Prostate gland (tissue), 2 donors: Measurements from ENCODE around the gene SYT2. TPM values are rescaled to one million over a fixed set of nuclear protein-coding genes. Genes with fewer than 3 reads are reported as not detected.

ENCODE experiments used
- DNase-seq: peaks from one replicate; pipeline ENCODE4 v3.0.0-alpha.2; 2019; ENCODE audit warnings: low spot score
- H3K27ac ChIP-seq, 2 donors: fragments of 200-600 bp; sonication (generic); 2 replicates each; pipeline ENCODE4 v1.5.1; 2017 to 2019
- H3K27me3 ChIP-seq: fragments of 200-600 bp; sonication (generic); replicated peaks from 2 replicates; pipeline ENCODE4 v1.5.1; 2019; ENCODE audit not compliant: insufficient read depth
- H3K36me3 ChIP-seq, 2 donors: fragments of 200-600 bp; sonication (generic); 1 replicate in 1 of 2; 2 replicates in 1 of 2; pipeline versions ENCODE4 v1.5.1 to v1.8.1; 2017 to 2019
- H3K4me1 ChIP-seq: fragments of 200-600 bp; sonication (generic); replicated peaks from 2 replicates; pipeline ENCODE4 v1.5.1; 2019
- H3K4me3 ChIP-seq, 2 donors: fragments of 200-600 bp; sonication (generic); 2 replicates each; pipeline ENCODE4 v1.5.1; 2017 to 2019
- H3K9me3 ChIP-seq: fragments of 200-600 bp; sonication (generic); 2 replicates; pipeline ENCODE4 v1.5.1; 2017
- POLR2A ChIP-seq: fragments of 450-650 bp; IDR thresholded peaks from one replicate; pipeline ENCODE4 v1.6.1; 2016; ENCODE audit warnings: antibody characterized with exemption, mild to moderate bottlenecking
- POLR2AphosphoS5 ChIP-seq: sonication (generic); formaldehyde crosslinking; IDR thresholded peaks from one replicate; pipeline ENCODE4 v1.6.1; 2017; ENCODE audit warnings: antibody characterized with exemption
- WGBS: methylation state at CpG from one replicate; pipeline ENCODE4 v1.1.5; 2018; 5-methylcytosine and 5-hydroxymethylcytosine counted together
- intact Hi-C: fragments of 100-400 bp; cut with DNase I; formaldehyde crosslinking; loops from one replicate; pipeline ENCODE4 v1.14.2; 2022
- total RNA-seq, 2 donors: library from RNA; depleted of rRNA; stranded (reverse); fragments of >200 nt; gene quantifications; one replicate each; pipeline ENCODE4 v1.1.0, GENCODE V29; 2016
- TF ChIP-seq, protein P1 (sequence below), 4 experiments: fragments of 200-600 bp in 2 of 4; fragments of 450-650 bp in 2 of 4; sonication (generic) in 2 of 4; IDR thresholded peaks; 1 replicate in 3 of 4; 2 replicates in 1 of 4; pipeline ENCODE4 v1.5.1; 2016 to 2019; ENCODE audit warnings: antibody characterized with exemption in 4 of 4, mild to moderate bottlenecking in 2 of 4, moderate library complexity in 2 of 4

The SYT2 gene
- total RNA-seq, 2 donors from 2014 or later: 0.09 to 7.1 TPM

DNA sequence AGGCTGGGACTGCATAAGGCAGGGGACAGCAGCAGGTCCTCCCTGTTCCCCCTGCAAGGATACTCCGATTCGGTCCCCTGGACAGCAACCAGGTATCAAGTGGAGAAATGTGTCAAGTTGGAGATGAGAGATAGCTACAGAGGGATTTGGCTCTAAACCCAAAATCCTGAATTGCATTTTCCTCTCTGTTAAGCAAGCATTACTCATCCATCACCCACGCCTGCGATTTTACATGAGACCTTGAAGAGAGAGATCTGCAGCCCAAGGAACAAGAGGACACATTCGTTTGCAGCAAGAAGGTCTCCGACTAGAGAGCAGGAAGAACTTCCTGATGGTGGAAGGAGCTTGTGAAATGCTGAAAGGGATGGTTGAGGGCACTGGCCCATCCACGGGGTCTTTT lies 21.9 kb downstream of the SYT2 start:
- DNase-seq: no peak
- no peak overlapping the region for H3K4me3 ChIP-seq
- no peak overlapping the region for H3K27ac ChIP-seq
- H3K9me3 ChIP-seq: no peaks in the 10 kb centered on the region
- no peaks in the 10 kb centered on the region for H3K4me1 ChIP-seq
- WGBS: 55% methylated on average over 7 of the region's 7 CpGs
- intact Hi-C loops: no loop called here
- no peaks in the 10 kb centered on the region for H3K27me3 ChIP-seq
- no peak for TF ChIP-seq POLR2A
- TF ChIP-seq, protein P1, sequence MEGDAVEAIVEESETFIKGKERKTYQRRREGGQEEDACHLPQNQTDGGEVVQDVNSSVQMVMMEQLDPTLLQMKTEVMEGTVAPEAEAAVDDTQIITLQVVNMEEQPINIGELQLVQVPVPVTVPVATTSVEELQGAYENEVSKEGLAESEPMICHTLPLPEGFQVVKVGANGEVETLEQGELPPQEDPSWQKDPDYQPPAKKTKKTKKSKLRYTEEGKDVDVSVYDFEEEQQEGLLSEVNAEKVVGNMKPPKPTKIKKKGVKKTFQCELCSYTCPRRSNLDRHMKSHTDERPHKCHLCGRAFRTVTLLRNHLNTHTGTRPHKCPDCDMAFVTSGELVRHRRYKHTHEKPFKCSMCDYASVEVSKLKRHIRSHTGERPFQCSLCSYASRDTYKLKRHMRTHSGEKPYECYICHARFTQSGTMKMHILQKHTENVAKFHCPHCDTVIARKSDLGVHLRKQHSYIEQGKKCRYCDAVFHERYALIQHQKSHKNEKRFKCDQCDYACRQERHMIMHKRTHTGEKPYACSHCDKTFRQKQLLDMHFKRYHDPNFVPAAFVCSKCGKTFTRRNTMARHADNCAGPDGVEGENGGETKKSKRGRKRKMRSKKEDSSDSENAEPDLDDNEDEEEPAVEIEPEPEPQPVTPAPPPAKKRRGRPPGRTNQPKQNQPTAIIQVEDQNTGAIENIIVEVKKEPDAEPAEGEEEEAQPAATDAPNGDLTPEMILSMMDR (IDR thresholded peaks at IDR 0.05): no peak
- TF ChIP-seq POLR2AphosphoS5: no peak
- H3K36me3 ChIP-seq: no peaks in the 10 kb centered on the region

DNA sequence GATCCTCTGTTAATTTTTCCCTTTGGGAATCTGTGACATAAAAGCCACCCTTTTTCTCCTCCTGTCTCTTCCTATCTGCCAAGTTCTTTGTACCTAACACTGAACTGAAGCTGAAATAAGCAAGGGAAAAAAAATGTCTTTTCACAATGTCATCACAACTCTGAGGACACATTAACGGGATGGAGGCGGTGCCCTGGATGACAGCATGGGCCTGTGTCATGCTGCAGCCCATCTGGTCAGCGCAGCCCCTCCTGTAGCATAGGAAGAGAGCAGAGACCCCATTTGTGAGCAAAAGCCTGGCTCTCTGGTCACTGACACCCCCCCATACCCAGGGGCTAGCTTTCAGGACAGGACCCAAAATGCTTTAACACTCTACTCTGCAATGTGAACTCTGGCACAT lies 22.5 kb downstream of the SYT2 start:
- H3K27ac ChIP-seq: no peak overlapping the region
- no peaks in the 10 kb centered on the region for H3K27me3 ChIP-seq
- no peaks in the 10 kb centered on the region for H3K36me3 ChIP-seq
- no peak overlapping the region for H3K4me3 ChIP-seq
- no peak for DNase-seq
- no peaks in the 10 kb centered on the region for H3K4me1 ChIP-seq
- H3K9me3 ChIP-seq: no peaks in the 10 kb centered on the region
- WGBS: 77% methylated on average over 3 of the region's 3 CpGs
- intact Hi-C loops: no loop called here
- no peak for TF ChIP-seq POLR2AphosphoS5
- TF ChIP-seq, protein P1 (IDR thresholded peaks at IDR 0.05): no peak
- TF ChIP-seq POLR2A: no peak

DNA sequence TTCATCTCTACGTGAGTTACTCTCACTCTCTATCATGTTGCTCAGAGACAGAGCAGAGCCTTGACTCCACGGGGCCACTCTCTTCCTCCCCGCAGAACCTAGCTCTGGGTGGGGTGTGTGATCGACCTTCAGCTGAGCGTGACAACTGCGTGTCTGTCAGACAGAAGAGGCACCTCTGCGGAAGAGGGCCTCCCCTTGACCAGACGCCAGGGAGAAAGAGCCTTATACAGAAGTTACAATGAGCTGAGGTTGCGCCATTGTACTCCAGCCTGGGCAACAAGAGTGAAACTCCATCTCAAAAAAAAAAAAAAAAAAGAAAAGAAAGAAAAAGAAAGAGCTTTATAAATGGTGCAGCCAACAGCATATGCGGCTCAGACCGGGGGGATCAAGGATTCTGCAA lies 22.9 kb downstream of the SYT2 start:
- no peaks in the 10 kb centered on the region for H3K36me3 ChIP-seq
- H3K4me1 ChIP-seq: no peaks in the 10 kb centered on the region
- WGBS: 73% methylated on average over 11 of the region's 11 CpGs
- TF ChIP-seq, protein P1 (IDR thresholded peaks at IDR 0.05): no peak
- TF ChIP-seq POLR2AphosphoS5 (no peak), POLR2A (no peak)
- no peak overlapping the region for H3K4me3 ChIP-seq
- no peaks in the 10 kb centered on the region for H3K9me3 ChIP-seq
- H3K27ac ChIP-seq: no peak overlapping the region
- H3K27me3 ChIP-seq: no peaks in the 10 kb centered on the region
- intact Hi-C loops: no loop called here
- DNase-seq: no peak

DNA sequence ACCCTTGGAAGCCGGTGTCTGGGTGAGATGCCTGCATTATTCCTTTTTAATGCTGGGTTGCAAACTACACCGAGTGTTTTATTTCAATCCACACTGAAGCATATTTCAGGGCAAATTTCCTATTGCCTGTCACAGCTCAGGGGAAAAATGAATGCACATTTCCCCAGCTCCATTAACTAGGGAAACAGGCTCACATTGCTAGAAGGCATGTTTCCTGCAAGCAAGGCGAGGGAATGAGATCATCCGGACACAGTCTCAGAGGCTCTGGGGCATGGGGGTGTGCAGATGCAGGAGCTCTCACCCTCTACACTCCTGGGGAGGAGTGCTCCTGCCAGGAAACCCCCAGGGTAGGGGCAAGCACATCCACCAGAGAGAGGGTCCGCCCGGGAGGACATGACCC lies 24.6 kb downstream of the SYT2 start:
- Histone ChIP-seq H3K4me1 (no peaks in the 10 kb centered on the region), H3K27ac (no peak overlapping the region), H3K4me3 (no peak overlapping the region), H3K9me3 (no peaks in the 10 kb centered on the region), H3K27me3 (no peaks in the 10 kb centered on the region), H3K36me3 (no peaks in the 10 kb centered on the region)
- TF ChIP-seq POLR2AphosphoS5 (no peak), POLR2A (no peak)
- TF ChIP-seq, protein P1 (IDR thresholded peaks at IDR 0.05): no peak
- no peak for DNase-seq
- 74% methylated on average over 6 of the region's 6 CpGs for WGBS
- intact Hi-C loops: no loop called here

DNA sequence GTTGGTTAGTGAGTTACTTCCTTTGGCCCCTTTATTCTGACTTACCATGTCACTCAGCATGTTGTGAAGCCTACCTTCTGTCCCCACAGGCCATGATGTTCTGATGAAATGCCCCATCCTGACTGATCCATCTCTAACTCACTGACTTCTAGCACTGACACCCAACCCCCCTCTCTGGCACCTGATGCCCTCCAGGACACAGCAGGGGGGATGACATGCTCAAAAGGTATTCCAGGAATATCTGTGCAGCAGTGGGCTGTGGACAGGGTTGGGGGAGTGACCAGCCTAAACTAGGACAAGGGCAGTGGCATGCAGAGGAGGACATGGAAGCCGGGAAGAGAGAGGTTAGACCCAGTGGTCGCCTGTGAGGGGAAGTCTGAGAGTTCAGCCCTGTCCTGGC lies 25.5 kb downstream of the SYT2 start:
- H3K4me1 ChIP-seq: no peaks in the 10 kb centered on the region
- H3K27ac ChIP-seq: no peak overlapping the region
- H3K9me3 ChIP-seq: no peaks in the 10 kb centered on the region
- 38% methylated on average over 2 of the region's 2 CpGs for WGBS
- TF ChIP-seq, protein P1 (IDR thresholded peaks at IDR 0.05): no peak
- TF ChIP-seq POLR2A: no peak
- no peak for TF ChIP-seq POLR2AphosphoS5
- DNase-seq: no peak
- no peak overlapping the region for H3K4me3 ChIP-seq
- intact Hi-C loops: no loop called here
- H3K27me3 ChIP-seq: no peaks in the 10 kb centered on the region
- H3K36me3 ChIP-seq: no peaks in the 10 kb centered on the region
